Stimulated activated CD8-positive, alpha-beta memory T cell treated with anti-CD3 and anti-CD28 coated beads, Interleukin-4, amount 100 ng/mL, for 24 hours (primary cell): ENCODE measurements around the gene ADGRB3.
"Not testable (repeated sequence)": the region's sequence is repeated elsewhere in the genome, so short reads cannot be mapped to it uniquely, and the experiment has no call there.

Source experiments
- DNase-seq: peaks from one replicate; pipeline ENCODE4 v3.0.0-alpha.2; 2020; ENCODE audit warnings: low read depth

Gene ADGRB3

GRCh38 chr6:69427882-69428281, 792.8 kb downstream of the ADGRB3 start:
- DNase-seq, result no peak

- DNase-seq, result not testable (repeated sequence)
Observed at GRCh38 chr6:69432168-69432567, 797.1 kb downstream of the ADGRB3 start.

- DNase-seq, result not testable (repeated sequence)
Observed at GRCh38 chr6:69433116-69433515, 798.0 kb downstream of the ADGRB3 start.

GRCh38 chr6:69438113-69438512, 803.0 kb downstream of the ADGRB3 start:
- no peak for DNase-seq
